Thyroid gland (tissue), 4 donors: ENCODE data around the gene CTIF.

ENCODE experiments used
- POLR2A ChIP-seq, 2 donors: fragments of 450-650 bp; IDR thresholded peaks; one replicate each; pipeline ENCODE4 v1.6.1; 2017; ENCODE audit warnings: antibody characterized with exemption in 2 of 2, mild to moderate bottlenecking in 2 of 2, moderate library complexity in 1 of 2
- TF ChIP-seq, protein P1 (sequence below), 6 experiments: fragments of 200-600 bp in 3 of 6; fragments of 450-650 bp in 3 of 6; sonication (generic) in 3 of 6; IDR thresholded peaks; one replicate each; pipeline ENCODE4 v1.5.1; 2016 to 2019; ENCODE audit warnings: antibody characterized with exemption in 6 of 6, mild to moderate bottlenecking in 2 of 6, inconsistent platforms in 1 of 6, moderate library complexity in 1 of 6

- TF ChIP-seq, protein P1, sequence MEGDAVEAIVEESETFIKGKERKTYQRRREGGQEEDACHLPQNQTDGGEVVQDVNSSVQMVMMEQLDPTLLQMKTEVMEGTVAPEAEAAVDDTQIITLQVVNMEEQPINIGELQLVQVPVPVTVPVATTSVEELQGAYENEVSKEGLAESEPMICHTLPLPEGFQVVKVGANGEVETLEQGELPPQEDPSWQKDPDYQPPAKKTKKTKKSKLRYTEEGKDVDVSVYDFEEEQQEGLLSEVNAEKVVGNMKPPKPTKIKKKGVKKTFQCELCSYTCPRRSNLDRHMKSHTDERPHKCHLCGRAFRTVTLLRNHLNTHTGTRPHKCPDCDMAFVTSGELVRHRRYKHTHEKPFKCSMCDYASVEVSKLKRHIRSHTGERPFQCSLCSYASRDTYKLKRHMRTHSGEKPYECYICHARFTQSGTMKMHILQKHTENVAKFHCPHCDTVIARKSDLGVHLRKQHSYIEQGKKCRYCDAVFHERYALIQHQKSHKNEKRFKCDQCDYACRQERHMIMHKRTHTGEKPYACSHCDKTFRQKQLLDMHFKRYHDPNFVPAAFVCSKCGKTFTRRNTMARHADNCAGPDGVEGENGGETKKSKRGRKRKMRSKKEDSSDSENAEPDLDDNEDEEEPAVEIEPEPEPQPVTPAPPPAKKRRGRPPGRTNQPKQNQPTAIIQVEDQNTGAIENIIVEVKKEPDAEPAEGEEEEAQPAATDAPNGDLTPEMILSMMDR (IDR thresholded peaks at IDR 0.05), result no peak
- no peak for TF ChIP-seq POLR2A (IDR thresholded peaks at IDR 0.05)
These were observed 312.7 kb downstream of the CTIF start for GRCh38 chr18:48851599-48851960.
